HFFc6 (cell line): ENCODE results near the gene FRMD1. TPM values are rescaled to one million over a fixed set of nuclear protein-coding genes. Genes with fewer than 3 reads are reported as not detected.

Experiments
- DNase-seq: peaks from one replicate; pipeline ENCODE4 v3.0.0-alpha.2; 2018
- H3K27ac Mint-ChIP-seq: 2 replicates; pipeline ENCODE4 v1.8.0; 2020; ENCODE audit warnings: mild to moderate bottlenecking, mixed read lengths
- H3K27me3 Mint-ChIP-seq: 2 replicates; pipeline ENCODE4 v1.8.0; 2021; ENCODE audit warnings: mild to moderate bottlenecking, moderate library complexity, mixed read lengths; ENCODE audit not compliant: insufficient read depth
- H3K36me3 Mint-ChIP-seq: 2 replicates; pipeline ENCODE4 v1.8.0; 2021; ENCODE audit warnings: low read depth, mixed read lengths
- H3K4me1 Mint-ChIP-seq: 2 replicates; pipeline ENCODE4 v1.8.0; 2020; ENCODE audit warnings: low read depth, mixed read lengths
- H3K4me3 Mint-ChIP-seq: 2 replicates; pipeline ENCODE4 v1.8.0; 2020; ENCODE audit warnings: mild to moderate bottlenecking, moderate library complexity, mixed read lengths
- H3K9me3 Mint-ChIP-seq: 2 replicates; pipeline ENCODE4 v1.8.0; 2020; ENCODE audit warnings: mild to moderate bottlenecking, mixed read lengths
- CTCF ChIP-seq: fragments of 200-600 bp; sonication (generic); IDR thresholded peaks from 2 replicates; pipeline ENCODE4 v1.5.0; 2021; ENCODE audit warnings: antibody characterized with exemption, mild to moderate bottlenecking
- total RNA-seq, 6 experiments: library from RNA; stranded (reverse); fragmentation: NEBNext Ultra II Directional; extraction: Animal tissue kit (Norgen Biotek cat#: 25700); gene quantifications; 2 replicates in 1 of 6; 3 replicates in 5 of 6; pipeline ENCODE4 v1.2.3, GENCODE V29; 2021

The FRMD1 gene
- total RNA-seq, 6 experiments from 2014 or later: not detected

DNA sequence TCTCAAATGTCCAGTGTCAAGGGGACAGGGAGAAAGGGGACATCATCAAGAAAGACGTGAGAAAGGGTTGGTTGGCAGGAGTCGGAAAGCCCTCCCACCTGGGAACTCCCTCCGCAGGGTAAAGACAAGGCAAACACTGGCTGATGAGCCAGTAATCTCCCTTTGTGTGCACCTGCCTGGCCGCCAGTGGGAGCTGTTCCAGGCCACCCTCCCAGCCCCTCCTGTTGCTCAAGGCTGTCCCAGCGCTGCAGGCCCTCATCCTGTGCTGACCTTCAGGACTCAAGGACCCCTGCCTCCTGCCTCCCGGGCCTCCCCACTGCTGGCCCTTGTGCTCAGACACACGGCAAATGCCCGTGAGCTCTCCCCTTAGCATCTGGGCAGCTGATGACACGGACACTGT lies 7.4 kb downstream of the FRMD1 start:
- Mint-ChIP-seq H3K9me3 (peaks cover 8% of the 10 kb centered on the region), H3K36me3 (no peaks in the 10 kb centered on the region), H3K27ac (no peak overlapping the region), H3K4me1 (no peaks in the 10 kb centered on the region), H3K4me3 (no peak overlapping the region), H3K27me3 (peaks cover 15% of the 10 kb centered on the region)
- peak; percentile 23; the same call in 1 of the 2 replicates for TF ChIP-seq CTCF
- DNase-seq: no peak

DNA sequence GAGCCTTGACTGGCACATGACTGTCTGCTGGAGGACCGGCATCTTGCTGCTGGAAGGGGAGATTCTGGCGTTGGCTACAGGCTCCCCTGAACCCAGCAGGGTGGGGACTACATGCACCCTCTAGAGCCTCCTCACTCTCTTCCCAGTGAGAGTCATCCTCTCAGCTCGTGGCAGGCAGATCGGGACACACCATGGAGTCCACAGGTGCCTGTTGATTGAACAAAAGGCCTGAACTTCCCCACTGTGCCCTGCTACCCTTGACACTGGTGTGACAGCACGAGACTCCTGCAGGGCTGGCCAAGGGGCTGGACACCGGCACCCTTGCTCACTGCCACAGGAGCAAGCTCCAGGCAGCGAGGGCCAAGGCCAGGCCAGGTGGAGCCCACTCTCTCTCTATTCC lies 8.2 kb downstream of the FRMD1 start:
- H3K27me3 Mint-ChIP-seq: peaks cover 16% of the 10 kb centered on the region
- H3K4me1 Mint-ChIP-seq: no peaks in the 10 kb centered on the region
- TF ChIP-seq CTCF: no peak
- DNase-seq: no peak
- no peaks in the 10 kb centered on the region; the same call in 1 of the 2 replicates for H3K9me3 Mint-ChIP-seq
- no peak overlapping the region for H3K27ac Mint-ChIP-seq
- H3K4me3 Mint-ChIP-seq: no peak overlapping the region
- H3K36me3 Mint-ChIP-seq: no peaks in the 10 kb centered on the region

- TF ChIP-seq CTCF: no peak
- Mint-ChIP-seq H3K27me3 (peaks cover 20% of the 10 kb centered on the region), H3K36me3 (no peaks in the 10 kb centered on the region), H3K4me3 (no peak overlapping the region), H3K9me3 (no peaks in the 10 kb centered on the region; the same call in 1 of the 2 replicates), H3K27ac (no peak overlapping the region), H3K4me1 (no peaks in the 10 kb centered on the region)
- DNase-seq: no peak
These were observed 11.8 kb downstream of the FRMD1 start for GRCh38 chr6:168067081-168067759.

GRCh38 chr6:168064226-168064807 lies 14.7 kb downstream of the FRMD1 start:
- peaks cover 13% of the 10 kb centered on the region for H3K27me3 Mint-ChIP-seq
- no peaks in the 10 kb centered on the region for H3K36me3 Mint-ChIP-seq
- no peak overlapping the region for H3K4me3 Mint-ChIP-seq
- no peak overlapping the region for H3K27ac Mint-ChIP-seq
- no peak for TF ChIP-seq CTCF
- H3K9me3 Mint-ChIP-seq: peaks cover 10% of the 10 kb centered on the region; the same call in 1 of the 2 replicates
- H3K4me1 Mint-ChIP-seq: no peaks in the 10 kb centered on the region
- DNase-seq: no peak

DNA sequence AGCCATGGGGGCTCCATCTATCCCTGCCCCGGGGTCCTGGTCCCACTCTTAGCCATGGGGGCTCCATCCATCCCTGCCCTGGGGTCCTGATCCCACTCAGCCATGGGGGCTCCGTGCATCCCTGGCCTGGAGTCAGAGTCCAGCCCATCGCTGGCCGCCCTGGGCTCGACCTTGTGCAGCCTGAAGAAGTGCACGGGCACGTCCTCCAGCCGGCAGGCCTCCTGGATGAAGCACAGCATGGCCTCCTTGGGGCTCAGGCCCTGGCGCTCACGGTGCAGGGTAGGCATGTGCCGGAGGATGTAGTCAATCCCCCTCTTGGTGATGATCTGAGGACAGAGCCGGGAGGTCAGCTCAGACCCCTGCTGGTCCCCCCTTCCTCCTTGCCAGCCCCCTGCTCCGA lies 15.6 kb downstream of the FRMD1 start:
- peaks cover 12% of the 10 kb centered on the region; the same call in 1 of the 2 replicates for H3K9me3 Mint-ChIP-seq
- peaks cover 11% of the 10 kb centered on the region for H3K27me3 Mint-ChIP-seq
- DNase-seq: no peak
- TF ChIP-seq CTCF: no peak
- no peaks in the 10 kb centered on the region for H3K4me1 Mint-ChIP-seq
- no peaks in the 10 kb centered on the region for H3K36me3 Mint-ChIP-seq
- no peak overlapping the region for H3K4me3 Mint-ChIP-seq
- no peak overlapping the region for H3K27ac Mint-ChIP-seq
